Activated T-cell treated with anti-CD3 and anti-CD28 coated beads for 4 hours (primary cell): ENCODE measurements around the gene ARHGAP29.
"Not testable (repeated sequence)": the region's sequence is repeated elsewhere in the genome, so short reads cannot be mapped to it uniquely, and the experiment has no call there.

ENCODE experiments used
- DNase-seq: peaks from one replicate; pipeline ENCODE4 v3.0.0-alpha.2; 2020

Gene ARHGAP29

DNA sequence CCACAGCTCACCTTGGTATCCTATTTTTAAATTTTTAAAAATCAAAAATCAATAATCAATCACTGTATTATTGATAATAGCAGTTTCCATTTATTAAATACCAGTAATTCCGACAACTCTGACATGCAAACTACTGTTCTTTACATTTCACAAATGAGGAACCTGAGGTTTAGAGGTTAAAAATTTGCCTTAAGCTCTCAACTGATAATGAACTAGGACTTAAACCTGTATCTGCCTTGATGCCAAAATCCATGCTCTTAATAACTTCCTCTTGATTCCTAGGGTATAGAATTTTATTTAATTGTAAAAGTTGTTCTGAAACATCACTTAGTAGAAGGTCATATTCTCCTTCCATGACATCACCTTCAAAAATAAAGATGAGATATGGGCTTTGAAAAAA lies 5.6 kb downstream of the ARHGAP29 start:
- no peak for DNase-seq

DNA sequence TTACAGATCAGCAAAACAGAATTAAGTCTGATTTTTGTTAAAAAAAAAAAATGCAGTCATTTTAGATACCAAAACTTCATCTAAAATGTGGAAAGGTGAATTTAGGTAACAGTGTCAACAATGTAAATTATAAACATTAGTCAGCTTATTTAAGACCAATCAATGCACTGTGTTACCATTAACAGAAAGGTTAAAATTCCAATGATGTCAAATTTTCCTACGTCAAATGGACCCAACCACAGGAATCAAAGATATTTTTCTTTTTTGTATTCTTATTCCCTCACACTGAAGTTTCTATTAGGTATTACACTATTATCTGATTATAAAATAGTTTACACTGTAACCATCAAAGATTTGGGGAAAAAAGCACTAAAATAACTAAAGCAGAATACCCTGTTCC lies 6.5 kb downstream of the ARHGAP29 start:
- DNase-seq, result no peak

DNA sequence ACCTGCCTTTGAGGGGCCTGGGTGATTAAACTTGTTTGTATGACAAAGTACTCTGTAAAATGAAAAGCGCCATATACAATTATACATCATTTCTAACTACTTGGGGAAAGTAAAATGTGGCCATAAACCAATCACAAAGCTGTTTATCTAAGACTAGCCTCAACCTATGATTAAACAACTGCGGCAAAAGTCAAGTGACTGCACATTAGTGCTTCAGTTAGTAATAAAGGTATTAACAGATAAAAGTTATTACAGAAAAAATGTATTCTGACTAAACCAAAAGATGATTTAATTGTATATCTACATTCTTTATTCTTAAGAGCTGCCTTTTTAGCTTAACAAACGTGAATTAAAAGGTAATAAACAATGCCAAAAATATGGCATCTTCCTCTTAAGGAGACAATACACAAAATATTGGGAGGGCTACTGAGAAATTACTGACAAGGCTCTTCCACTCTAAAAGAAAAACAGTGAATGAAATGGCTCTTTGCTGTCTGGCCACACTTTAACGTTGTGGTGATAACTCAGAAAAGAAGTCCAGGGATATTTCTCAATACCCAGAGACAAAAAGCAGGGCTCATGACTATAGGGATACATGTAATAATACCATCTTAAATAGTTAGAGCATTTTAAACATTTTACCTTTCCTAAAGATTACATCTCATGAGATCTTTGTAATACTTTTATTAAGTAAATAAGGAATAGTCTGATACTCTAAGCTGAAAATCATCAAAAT lies 8.6 kb downstream of the ARHGAP29 start:
- no peak for DNase-seq

- DNase-seq, result no peak
These were observed 9.8 kb downstream of the ARHGAP29 start for GRCh38 chr1:94227624-94228023.

- no peak for DNase-seq
These were observed 11.5 kb downstream of the ARHGAP29 start for GRCh38 chr1:94225845-94226244.

DNA sequence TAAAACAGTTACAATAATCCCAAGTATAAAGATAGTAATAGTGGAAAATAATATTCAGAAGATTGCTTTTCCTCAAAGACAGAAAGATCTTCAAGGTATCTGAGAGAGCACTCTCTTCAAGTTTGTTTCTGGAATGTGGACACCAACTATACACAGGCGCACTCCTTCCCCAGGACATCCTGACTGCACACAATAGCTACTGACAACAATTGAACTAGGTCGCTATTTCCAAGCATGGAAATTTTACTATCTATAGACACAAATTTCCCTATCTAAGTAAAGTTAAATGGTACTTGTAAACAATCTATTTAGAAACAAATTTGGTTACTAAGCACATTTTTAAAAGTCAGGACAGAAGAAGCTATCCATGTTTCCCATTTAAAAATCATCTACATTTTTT lies 19.1 kb downstream of the ARHGAP29 start:
- no peak for DNase-seq

GRCh38 chr1:94215955-94216354 lies 21.4 kb downstream of the ARHGAP29 start:
- DNase-seq, result no peak

GRCh38 chr1:94209982-94210381 lies 27.4 kb downstream of the ARHGAP29 start:
- DNase-seq, result no peak

DNA sequence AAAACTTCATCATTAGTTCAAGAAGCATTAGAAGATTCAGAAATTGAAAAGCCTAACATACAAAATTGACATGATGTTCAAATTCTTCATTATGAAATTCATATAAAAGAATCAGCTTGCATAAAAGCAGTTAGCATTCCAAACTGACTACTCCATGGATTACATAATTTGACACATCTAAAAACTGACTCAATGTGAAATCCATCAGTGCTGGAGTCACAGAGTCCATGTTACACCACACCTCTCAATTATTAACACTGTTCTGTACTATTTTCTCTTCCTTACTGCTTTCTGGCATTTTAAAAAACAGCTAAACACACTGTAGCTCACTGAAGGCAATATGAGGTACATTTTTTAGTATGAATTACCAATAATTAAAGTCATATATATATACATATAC lies 28.0 kb downstream of the ARHGAP29 start:
- no peak for DNase-seq

- DNase-seq, result no peak
These were observed 29.7 kb downstream of the ARHGAP29 start for GRCh38 chr1:94207695-94208094.

DNA sequence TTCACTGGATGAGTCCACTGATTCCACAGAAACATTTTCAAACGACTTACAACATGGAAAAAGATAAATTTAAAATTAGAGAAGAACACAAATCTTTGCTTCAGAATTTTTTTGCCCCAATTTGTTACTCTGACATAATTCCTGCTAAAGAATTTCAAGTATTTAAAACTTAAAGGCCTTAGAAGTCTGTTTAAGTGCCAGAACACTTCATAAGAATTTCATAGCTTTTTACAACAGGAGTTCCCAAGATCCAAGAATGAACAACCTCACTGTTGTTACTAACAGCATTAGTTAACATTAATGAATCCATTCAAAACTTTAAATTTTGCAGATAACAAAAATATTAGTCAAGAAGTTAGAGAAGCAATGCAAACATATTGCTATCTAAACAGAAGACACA lies 31.7 kb downstream of the ARHGAP29 start:
- no peak for DNase-seq

DNA sequence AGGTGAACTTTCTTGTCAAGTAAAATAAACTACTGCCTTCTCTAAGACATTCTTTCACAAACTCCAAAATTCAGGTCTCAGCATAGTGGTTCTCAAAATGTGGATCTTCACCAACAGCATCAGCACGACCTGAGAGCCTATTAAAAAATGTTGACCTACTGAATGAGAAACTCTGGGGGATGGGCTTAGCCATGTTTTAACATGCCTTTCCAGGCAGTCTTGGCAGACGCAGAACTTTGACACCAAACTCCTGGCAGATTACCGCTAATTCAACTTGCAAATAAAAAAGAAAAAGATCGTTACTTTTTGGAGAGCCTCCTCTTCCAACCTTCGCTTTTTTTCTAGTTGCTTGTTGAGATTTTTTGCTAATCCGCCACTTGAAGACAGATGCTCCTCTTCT lies 35.1 kb downstream of the ARHGAP29 start:
- DNase-seq, result no peak

DNA sequence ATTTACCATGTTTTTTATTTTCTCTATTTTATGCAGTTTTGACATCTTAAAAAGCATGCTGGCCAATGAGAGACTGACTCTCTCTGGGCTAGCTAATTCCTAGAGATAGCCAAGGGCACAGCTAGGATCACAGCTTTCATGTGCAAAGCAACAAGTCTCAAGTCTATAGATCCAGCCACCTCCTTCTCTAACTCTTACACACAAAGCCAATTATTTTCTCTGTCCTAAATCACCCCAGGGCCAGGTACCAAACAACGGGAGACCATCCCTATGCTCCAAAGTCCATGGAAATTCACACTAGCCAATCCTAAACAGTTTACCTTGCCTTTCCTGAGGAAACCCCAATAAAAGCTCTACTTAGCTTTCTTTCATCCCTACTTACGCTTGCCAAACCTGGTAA lies 38.0 kb downstream of the ARHGAP29 start:
- DNase-seq, result no peak

- DNase-seq, result no peak
These were observed 43.1 kb downstream of the ARHGAP29 start for GRCh38 chr1:94194079-94194865.

DNA sequence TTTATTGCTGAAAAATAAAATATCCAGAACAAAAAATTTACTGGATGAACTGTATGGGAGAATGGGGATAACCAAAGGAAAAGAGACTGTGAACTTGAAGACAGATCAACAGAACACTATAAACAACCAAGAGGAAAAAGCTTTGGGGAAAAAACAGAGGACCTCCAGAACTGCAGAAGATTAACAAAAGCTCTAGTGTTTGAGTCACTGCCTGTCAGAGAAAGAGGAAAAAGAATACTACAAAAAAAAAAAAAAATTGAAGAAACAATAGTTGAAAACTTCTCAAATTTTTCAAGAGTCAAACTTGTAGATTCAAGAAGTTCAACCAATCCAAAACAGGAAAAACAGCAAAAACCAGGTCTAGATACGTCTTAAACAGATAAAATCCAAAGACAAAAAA lies 44.3 kb downstream of the ARHGAP29 start:
- DNase-seq, result no peak

DNA sequence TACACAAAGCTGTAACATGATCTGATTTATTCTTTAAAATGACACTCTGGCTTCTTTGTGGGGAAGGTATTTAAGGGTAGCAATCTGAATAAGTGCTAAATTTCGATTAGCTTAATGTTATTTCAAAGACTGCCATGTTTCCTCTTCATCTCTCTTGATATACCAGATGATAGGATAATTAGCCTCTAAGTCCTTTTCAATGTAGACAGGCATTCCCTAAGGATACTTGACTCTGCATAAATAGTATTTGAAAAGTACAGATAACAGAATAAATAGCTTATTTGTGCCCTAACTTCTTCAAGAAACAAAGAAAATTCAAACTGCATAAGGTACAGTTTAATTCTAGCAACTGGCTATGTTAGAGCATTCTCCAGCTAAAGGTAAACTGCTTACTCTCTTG lies 46.2 kb downstream of the ARHGAP29 start:
- DNase-seq, result no peak

GRCh38 chr1:94186946-94187345 lies 50.4 kb downstream of the ARHGAP29 start:
- no peak for DNase-seq

GRCh38 chr1:94183197-94183815 lies 54.1 kb downstream of the ARHGAP29 start:
- no peak for DNase-seq

DNA sequence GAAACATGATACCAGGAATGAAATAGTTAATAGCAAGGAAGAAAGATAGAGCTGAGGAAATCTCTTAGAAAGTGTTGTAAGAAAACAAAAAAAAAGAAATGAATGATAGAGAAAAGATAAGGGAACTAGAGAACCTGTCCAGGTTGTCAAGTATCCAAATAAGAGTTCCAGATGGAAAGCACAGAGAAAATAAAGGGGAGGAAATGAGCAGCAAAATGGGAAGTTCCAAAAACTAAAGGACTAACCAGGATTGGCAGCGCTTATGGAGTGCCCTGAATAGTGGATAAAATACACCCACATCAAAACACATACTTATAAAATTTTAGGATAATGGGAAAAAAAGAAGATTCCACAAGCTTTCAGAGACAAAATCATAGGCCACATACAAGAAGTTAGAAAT lies 55.2 kb downstream of the ARHGAP29 start:
- DNase-seq, result no peak

- no peak for DNase-seq
These were observed 56.7 kb downstream of the ARHGAP29 start for GRCh38 chr1:94180650-94181049.

- no peak for DNase-seq
These were observed 58.5 kb downstream of the ARHGAP29 start for GRCh38 chr1:94178901-94179300.

GRCh38 chr1:94169126-94169525 lies 68.3 kb downstream of the ARHGAP29 start:
- no peak for DNase-seq

GRCh38 chr1:94165843-94166242 lies 71.5 kb downstream of the ARHGAP29 start:
- DNase-seq, result no peak

- DNase-seq, result not testable (repeated sequence)
These were observed 72.5 kb downstream of the ARHGAP29 start for GRCh38 chr1:94164885-94165284.
